Measurements from ENCODE around the gene MMP28.

The MMP28 gene

DNA sequence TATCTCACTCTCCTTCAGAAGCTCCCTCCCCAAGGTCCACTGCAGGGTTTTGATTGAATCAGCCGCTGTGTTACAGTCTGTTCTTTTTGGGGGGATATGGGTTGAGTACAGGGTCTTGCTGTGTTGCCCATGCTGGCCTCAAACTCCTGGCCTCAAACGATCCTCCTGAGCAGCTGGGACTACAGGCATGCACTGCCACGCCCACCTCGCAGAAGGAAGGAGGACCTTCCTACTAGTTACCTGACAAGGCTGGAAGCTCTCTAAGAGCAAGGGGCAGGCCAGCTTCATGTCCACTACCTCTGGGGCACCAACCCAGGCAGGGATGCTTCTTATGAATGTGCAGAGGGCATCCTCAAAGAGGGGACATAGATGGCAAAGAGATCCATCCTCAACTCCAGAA is 1.9 kb upstream of the MMP28 start:
- no peak for DNase-seq

DNA sequence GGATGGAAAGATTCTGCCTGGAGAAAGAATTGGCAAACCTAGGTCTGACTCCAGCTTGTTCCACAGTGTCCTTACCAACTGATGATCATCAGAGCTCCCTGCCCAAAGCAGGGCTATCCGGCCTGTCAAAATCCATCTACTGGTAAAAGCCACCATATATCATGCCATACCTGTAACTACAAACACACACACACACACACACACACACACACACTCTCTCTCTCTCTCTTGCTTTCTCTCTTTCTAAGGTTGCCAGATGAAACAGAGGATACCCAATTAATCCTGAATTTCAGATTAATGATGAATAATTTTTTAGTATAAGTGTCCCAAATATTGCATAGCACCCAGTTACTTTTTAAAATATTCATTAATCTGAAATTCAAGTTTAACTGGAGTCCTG is 1.5 kb upstream of the MMP28 start:
- no peak for DNase-seq

DNA sequence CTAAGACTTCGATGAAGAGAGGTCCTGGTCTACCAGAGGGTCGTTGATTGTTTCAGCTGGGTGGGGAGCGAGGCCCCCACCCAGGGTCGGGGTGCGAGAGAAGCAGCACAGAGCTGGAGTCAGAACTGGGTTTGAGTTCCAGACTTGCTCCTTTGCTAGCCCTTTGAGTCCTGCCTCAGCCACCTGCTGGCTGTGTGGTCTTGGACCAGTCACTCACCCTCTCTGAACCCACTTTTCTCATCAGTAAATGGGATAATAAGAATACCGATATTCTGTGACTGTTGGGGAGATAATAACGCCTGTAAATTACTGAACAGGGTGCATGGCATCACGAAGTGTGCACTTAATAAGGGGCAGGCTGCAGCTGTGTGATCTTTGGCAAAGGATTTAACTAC is 427 bp upstream of the MMP28 start:
- DNase-seq = no peak

DNA sequence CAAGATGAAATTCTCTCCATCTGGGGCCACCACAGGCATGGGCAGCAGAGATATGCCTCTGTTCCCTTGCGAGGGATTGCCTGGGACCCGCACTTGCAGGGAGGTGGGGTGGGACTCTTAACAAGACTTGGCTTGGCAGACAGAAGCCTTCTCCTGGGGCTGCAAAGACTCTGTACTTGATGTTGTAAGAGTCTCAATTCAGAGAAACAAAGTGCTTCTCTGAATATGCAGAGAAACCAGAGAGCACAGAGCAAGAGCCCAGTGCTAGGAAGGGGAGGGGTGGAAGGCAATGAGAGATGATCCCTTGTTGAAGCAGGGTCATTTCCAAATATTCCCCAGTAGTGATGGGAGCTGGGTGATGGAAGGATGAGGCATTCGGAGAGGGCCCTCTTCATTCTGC is 2.2 kb downstream of the MMP28 start:
- DNase-seq = no peak

DNA sequence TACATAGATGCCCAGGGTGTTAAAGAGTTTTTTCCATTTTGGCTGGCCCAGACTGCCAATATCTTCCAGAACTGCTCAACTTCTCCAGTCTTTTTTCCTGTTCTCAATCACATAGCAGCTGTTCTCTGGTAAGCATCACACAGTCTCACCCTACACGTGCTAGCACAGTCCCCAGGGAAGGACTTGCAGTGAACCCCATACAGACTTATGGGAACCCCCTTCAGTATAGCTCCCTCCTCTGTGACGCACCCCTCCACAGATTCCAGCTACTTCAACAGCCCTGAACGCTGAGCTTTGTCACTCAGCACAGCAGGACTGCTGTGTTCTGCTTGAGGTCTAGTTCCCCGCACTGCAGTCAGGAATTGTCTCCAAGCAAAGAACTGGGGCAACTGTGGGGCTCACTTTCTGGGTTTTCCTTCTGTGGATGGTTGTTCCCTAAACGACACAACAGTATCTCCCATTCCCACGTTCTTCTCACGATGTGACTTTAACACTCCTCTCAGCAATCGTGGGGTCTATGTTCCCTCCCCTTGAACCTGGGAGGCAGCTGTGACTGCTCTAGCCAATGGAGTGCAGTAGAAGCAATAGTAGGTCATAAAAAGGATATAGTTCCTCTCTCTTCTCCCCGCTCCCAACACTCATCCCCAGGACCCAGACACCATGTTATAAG is 3.6 kb downstream of the MMP28 start:
- no peak for DNase-seq

DNA sequence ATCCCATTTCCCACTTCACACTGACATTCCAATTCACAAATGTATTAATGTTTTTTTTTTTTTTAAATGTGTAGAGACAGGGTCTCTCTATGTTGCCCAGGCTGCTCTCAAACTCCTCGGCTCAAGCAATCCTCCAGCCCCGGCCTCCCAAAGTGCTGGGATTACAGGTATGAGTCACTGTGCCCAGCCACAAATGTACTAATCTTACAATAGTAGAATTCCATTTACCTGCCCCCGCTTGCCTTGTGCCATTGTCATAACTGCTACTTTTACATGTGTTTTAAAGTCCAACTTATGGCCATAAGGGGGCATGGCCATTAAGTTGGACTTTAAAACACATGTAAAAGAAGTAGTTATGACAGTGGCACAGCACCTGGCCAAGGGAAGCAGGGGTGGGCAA is 4.6 kb downstream of the MMP28 start:
- DNase-seq = no peak

DNA sequence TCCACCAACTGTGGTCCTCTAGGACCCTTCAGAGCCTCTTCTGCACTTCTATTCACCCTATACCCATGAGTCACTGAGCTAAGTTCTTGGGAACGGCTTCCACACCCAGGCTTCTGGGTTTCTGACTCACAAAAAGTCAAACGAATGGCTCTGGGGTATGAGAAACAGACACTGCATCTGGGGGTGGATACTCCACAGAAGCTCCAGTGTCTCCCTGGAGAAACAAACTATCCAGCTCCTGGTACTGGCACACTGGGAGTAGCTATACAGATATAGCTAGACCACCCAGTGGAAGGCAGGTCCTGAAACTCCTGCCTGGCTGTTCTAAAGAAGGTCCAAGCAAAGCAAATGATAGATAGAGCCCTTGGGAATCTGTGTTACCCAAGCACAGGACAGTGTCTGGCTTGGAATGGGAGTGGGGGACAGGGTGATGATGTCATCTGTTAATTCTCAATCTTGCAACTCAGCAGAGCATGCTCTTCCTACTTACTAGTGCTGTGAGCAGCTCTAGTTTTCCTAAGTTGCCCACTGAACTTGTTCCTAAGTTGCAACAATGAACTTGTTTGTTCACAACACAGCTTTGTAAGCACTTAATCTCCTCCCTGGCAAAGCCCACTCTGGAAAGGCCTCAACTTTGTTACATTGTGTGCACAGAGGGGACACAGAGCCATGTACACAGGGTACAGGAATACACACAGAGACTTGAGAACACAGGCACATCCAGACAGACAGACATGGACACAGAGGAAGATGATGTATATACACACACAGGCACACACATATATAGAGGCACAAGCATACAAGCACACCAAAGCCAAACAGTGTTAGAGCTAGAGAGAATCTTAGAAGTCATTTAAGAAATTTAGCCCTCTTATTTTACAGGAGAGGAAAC is 6.7 kb downstream of the MMP28 start:
- DNase-seq = no peak

DNA sequence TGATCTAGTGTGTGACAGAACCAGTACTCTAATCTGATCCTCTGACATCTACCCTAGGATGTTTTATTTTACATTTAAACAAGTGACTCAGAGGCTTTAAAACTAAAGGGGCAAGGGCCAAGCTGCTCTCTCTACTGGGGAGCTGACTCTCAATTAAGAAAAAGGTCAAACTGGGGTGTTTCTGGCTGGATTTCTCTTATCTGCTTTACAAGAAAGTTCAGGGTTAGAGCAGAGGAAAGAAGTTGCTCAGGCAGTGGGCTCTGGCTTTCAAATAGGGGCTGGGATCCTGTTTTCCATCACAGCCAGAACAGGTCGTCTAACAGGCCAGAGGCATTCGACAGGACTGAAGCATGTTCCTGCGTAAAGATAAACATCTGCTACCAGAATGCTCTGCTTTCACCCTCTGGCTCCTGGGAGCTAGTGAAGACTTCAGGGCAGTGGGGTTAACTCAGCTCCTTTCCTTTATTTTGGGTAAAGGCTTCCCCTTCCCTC is 8.5 kb downstream of the MMP28 start:
- DNase-seq = no peak

DNA sequence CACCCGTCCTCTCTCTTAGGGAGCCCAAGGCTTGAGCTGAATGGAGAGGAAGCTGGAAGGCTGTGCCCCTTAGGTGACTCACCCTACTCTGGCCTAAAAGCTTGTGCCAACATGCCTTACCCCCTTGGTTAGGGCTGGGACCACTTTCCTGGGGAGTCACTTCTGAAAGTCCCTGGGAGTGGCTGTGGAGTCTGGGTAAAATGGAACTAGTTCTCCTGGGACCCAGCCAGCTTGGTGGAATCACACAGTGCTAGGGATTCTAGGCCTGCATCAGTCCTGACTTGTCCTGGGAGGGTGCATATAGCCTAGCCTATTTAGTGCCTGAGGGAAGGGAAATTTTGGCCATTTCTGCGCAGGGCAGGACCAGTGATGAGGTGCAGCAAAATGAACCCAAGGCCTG is 10.5 kb downstream of the MMP28 start:
- DNase-seq = no peak

DNA sequence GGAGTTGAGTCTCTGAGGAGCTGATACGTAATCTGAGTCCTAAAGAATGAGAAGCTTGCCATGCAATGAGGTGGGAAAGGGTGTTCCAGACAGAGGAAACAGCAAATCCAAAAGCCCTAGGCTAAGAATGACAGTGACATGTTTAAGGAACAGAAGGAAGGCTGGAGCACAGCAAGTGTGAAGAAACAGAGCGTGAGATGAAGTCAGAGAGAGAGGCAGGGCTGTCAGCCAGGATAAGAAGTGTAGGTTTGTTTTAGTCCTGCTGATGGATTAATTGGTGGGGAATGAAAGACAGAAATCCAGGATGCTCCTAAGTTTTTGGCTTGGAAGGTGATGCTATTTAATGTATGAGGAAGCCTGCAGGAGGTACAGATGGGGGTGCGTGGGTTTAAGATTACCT is 14.5 kb downstream of the MMP28 start:
- DNase-seq = no peak

DNA sequence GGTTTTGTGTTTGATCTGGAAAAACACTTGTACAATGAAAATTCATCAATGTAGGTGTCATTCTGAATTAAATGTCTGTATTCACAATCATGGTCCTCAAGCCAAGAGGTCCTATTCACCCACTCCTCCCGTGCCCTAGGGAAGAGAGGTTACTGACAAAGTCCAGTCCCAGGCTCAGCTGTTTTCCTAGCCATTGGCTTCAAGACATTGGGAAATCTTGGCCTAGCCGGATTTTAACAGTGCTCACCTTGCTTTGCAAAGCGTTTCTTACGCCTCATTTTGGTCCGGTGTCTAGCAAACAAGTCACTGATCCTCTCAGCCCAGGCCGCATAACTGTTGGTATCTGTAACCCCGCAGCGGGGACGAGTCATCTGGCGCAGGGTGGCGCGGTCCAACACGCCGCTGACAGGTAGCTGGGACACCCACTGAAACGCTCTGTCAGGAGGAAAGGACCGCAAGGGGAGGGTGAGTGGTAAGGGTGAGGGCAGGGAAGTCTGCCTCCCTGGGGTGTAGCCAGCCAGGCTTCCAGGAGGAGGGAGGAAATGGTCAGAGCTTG is 16.7 kb downstream of the MMP28 start:
- DNase-seq = no peak

DNA sequence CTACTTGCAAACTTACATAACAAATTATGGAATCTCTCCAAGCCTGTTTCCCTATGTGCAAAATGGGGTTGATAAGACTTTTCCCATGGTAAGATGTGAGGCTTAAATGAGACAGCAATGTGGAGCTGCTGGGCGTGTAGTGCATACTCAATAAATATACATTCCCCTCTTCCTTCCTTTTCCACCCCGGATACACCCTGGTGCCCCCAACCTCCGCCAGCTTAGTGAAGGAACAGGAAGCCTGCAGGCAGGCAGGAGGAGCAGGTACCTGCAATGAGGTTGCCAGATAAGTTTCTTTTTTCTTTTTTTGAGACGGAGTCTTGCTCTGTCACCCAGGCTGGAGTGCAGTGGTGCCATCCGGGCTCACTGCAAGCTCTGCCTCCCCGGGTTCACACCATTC is 19.9 kb downstream of the MMP28 start:
- DNase-seq = no peak

DNA sequence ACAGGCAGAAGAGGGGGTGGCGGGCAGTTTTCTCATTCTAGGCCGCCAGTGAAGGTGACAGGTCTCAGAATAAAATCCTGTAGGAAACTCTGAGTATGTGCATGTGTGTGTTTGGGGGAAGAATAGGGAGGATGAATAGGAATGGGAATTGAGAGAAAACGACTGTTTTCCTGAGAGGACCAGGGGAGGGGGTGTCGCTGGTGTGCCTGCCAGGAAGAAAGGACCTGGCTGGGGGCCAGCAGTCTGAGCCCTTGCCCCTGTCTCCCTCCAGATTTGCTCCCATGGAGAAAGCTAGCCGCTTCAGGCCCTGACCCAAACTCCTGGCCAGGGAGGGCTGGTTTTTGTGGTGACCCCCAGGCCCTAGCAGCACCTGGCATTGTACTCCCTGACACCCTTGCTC is 20.4 kb downstream of the MMP28 start:
- no peak for DNase-seq

DNA sequence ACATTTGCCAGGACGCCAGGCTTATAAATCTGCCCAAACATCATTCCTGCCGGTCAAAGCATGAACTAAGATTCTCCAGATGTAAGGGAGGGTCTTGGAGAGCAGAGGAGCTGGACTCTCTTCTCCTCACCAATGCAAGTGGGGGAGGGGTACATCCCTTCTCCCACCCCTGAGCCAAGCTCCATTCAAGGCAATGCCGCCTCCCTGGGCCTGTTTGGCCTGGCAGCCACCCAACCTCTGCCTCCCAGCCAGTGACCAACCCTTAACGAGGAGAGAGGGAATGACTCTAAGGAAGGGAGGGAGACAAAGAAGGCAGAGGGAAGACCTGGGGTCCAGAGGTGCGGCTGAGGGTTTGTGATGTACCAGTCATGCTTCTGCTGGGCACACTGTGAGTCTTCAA is 20.9 kb downstream of the MMP28 start:
- DNase-seq = no peak

DNA sequence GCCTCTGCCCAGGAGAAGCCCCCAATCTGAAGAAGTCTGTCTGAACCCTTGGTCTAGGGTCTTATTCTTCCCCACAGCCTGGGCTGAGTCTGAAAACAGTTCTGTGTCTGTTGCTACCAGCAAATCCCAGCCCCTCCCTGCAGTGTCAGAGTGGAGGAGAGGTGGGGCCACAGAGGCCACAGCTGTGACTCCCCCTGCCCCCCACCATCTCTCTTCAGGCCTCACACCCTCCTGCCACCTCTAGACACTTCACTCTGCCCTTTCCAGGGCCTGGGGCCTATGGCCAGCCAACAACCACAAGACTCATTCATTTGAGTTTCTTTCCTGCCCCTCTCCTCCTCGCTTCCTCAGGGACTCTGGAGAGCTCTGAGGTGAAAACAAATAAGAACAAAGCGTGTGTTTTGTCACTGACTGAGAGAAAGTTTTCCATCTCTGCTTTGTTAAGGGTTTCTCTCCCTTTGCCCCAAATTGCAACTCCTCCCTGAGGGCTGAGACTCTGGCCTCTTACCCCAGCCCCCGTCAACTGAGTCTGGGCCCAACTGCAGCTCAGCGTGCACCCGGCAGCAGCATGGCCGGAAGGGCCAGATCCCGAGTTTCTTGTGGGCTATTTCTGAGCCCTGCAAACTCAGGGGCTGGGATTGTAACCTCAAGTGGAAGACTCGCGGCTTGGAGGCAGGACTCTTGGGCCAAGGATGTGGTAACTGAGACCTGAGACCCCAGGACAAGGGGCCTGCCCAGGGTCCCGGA is 21.6 kb downstream of the MMP28 start:
- no peak for DNase-seq

DNA sequence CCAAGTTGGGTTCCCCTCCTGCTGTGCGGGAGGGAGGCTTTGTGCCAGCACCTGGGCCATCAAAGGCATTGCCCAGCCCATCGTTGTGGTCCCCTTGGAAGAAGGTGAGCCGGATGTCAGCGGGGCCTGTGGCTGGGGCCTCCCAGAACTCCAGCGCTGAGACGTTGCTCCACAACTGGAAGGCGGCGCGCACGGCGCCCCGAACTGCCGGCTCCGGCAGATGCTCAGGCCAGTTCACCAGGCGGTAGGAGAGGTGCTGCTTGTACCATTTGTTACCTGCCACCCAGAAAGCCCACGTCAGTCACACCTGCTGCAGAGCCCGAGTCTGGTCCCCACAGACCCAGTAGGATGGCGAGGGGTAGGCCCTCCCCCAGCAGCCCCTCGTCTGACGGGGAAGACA is 22.3 kb downstream of the MMP28 start:
- DNase-seq = no peak

DNA sequence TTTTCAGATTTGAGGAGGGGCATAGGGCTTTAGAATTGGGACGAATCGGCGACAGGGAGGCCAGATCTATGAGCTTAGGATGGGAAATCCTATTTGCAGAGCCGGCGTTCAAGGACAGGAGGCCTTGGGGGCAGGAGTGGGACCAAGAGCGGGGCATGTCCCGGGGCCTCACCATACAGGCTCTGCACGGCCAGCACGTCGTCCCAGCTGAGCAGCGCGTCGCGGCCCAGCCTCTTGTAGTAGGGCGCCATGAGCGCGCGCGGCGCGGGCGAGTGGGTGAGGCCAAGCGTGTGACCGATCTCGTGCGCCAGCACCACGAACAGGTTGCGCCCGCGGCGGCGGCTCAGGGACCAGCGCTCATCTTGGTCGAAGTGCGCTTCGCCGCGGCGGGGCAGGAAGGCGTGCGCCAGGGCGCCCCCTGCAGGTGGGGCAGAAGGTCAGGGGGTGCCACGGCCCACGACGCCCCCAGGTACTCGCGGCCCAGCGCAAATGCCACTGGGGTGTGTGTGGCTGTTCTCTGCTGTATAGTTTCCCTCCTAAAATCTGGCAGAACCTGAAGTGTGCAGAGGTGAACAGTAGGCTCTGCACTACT is 25.4 kb downstream of the MMP28 start:
- no peak for DNase-seq

DNA sequence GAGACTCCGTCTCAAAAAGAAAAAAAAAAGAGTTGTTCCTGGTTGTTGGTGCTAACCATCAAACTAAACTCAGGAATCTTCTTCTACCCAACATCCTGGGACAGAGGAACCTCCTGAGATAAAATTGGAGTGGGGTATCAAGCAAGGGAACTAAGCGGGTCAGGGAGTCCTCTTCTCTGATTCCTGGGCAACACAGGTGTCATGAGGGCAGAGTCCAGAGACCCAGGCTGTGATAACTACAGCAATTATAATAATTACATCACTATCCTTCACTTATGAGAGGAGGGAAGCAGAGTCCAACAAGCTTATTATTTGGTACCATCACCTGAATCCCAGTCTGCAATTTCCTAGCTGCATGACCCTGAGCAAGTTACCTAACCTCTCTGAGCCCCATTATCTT is 26.6 kb downstream of the MMP28 start:
- no peak for DNase-seq

DNA sequence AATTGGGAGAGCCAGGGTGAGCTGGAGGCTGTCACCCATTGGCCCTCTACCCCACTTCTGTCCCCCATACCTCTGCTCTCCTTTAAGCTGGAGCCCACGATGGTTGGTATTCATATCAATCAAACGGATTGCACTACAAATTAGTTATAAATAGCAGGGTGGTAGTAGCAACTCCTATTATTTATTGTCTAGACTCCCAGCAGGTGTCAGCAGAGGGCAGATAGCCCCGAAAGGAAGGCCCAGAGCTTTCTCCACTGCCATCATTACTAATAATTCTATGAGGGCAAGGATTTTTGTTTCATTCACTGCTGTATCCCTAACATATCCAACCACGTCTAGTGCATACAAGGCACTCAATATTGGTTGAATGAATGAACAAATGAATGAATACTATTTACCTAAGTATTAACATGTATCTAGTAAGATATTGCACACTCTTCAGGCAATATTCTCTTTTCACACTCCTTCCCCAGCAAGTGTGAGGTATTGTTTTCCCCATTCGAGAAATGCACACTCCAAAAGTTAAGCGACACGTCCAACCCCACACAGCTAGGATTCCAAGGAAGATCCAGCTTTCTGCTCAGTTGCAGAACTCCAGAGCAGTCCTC is 28.4 kb downstream of the MMP28 start:
- peak; percentile 23 for DNase-seq

DNA sequence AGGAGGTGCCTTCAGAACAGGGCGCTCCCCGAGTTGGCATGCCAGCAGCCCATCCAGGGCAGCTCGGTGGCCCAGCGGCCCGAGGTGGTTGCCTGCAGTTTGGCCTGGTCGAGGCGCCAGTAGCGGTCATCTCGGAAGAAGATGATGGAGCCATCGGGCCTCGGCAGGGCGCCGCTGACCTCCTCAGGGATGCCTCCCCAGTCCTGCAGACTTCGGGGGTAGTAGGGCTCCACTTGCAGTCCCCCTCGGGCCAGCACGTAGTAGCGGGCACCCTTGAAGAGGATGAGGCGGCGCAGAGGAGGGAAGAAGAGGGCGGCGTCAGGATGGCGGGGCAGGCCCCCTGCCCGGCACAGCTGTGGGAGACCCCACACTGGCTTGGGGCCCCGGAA is 29.0 kb downstream of the MMP28 start:
- no peak for DNase-seq

DNA sequence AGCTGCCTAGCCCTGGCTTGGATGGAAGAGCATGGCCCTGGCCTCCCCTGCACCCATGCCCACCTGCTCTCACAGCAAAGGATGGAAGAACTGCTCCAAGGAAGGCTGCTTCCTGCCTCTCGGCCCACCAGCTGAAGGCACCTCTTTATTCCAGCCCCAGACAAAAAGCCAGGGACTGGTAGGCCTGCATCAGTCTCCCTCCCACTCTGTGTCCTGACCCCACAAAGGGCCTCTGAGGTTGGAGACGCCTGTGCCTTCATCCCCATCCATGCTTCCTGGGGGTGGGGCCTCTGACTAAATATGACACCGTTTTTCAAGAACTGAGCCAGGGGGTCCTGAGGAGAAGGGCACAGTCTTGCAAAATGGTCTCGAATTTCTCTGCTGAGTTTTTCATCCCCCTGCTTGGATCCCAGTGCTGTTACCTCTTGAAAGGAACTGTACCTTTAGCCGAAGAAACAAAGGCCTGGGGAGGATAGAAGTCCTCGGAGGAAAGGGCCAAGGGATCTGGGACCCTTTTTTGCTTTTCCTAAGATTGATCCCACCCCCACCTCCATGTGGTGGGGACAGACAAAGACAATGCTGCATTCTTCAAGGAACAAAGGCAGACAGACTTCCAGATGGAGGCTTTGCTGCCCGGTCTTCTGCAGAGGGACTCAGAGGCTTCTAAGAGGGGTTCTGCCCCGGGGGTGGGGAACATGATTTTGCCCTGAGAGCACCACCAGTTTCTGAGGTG is 29.5 kb downstream of the MMP28 start:
- DNase-seq = no peak

Data from stimulated activated CD4-positive, alpha-beta T cell treated with anti-CD3 and anti-CD28 coated beads, Interleukin-12 subunit alpha, Interleukin-12 subunit beta, amount 100 ng/mL, for 4 hours (primary cell).